IPS-15b (cell line): ENCODE results near the gene OR2S2.

Experiments
- H3K27me3 ChIP-seq: one replicate; pipeline ENCODE4 v1.6.1; 2013; ENCODE audit warnings: low read length; ENCODE audit not compliant: control insufficient read depth, insufficient read depth
- H3K36me3 ChIP-seq: one replicate; pipeline ENCODE4 v1.6.1; 2013; ENCODE audit warnings: low read length; ENCODE audit not compliant: control insufficient read depth, insufficient read depth
- H3K4me1 ChIP-seq: one replicate; pipeline ENCODE4 v1.6.1; 2013; ENCODE audit warnings: mild to moderate bottlenecking, low read length; ENCODE audit not compliant: control insufficient read depth, insufficient read depth
- H3K4me3 ChIP-seq: one replicate; pipeline ENCODE4 v1.5.1; 2013; ENCODE audit warnings: low read depth, low read length
- H3K9ac ChIP-seq: one replicate; pipeline ENCODE4 v1.6.1; 2013; ENCODE audit warnings: low read depth, mild to moderate bottlenecking, low read length
- H3K9me3 ChIP-seq: one replicate; pipeline ENCODE4 v1.6.1; 2013; ENCODE audit warnings: mild to moderate bottlenecking, low read length; ENCODE audit not compliant: control insufficient read depth, insufficient read depth

The OR2S2 gene

DNA sequence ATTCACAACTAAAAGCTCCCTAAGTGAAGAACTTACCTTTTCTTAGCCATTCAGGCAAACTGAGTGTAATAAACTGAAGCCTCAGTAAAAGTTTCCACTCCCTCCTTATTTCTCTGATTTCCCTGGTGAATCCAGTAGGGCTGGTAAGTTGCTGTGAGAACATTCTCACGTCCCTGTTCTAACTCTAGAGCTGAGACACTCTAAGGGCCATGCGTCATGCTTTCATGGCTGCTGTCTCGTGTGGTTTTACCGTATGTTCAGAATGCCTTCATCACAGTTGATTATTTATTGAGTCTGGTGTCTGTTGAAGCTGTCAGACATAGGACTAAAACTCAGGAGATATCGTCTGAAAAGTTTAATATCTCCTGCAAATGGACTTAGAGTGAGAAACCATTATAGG, 1.3 kb downstream of the OR2S2 start:
- no peaks in the 10 kb centered on the region for H3K9me3 ChIP-seq
- no peaks in the 10 kb centered on the region for H3K4me1 ChIP-seq
- no peaks in the 10 kb centered on the region for H3K36me3 ChIP-seq
- H3K27me3 ChIP-seq = peaks cover 21% of the 10 kb centered on the region
- no peak overlapping the region for H3K4me3 ChIP-seq
- no peak overlapping the region for H3K9ac ChIP-seq

- H3K36me3 ChIP-seq = no peaks in the 10 kb centered on the region
- no peak overlapping the region for H3K4me3 ChIP-seq
- H3K4me1 ChIP-seq = no peaks in the 10 kb centered on the region
- H3K9me3 ChIP-seq = no peaks in the 10 kb centered on the region
- peaks cover 13% of the 10 kb centered on the region for H3K27me3 ChIP-seq
- no peak overlapping the region for H3K9ac ChIP-seq
These were observed 2.9 kb downstream of the OR2S2 start for GRCh38 chr9:35954942-35955546.

- Histone ChIP-seq H3K9ac (no peak overlapping the region), H3K4me1 (peaks cover 2% of the 10 kb centered on the region)
These were observed 5.3 kb downstream of the OR2S2 start for GRCh38 chr9:35952526-35953191.

DNA sequence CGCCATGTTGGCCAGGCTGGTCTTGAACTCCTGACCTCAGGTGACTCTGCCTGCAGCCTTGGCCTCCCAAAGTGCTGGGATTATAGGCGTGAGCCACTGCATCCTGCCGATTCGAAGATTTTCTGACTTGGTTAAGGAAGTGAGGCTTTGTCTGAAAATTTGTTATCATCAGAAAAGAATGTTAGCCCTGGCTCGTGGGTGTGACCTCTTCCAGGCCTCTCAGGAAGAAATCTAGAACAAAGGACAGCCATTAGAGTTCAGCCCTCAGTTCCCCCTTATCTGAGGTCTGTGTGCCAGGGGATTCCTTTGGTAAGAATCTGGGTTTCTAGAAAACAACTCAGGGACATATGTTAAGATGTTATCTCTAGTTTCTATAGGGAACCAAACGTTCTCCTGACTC, 6.2 kb downstream of the OR2S2 start:
- H3K36me3 ChIP-seq = no peaks in the 10 kb centered on the region
- H3K27me3 ChIP-seq = peaks cover 3% of the 10 kb centered on the region
- H3K4me3 ChIP-seq = no peak overlapping the region
- no peaks in the 10 kb centered on the region for H3K9me3 ChIP-seq
- H3K4me1 ChIP-seq = peaks cover 2% of the 10 kb centered on the region
- no peak overlapping the region for H3K9ac ChIP-seq

More at GRCh38 chr9:35952526-35953191, 5.3 kb downstream of the OR2S2 start:
- no peak overlapping the region for H3K4me3 ChIP-seq
- H3K9me3 ChIP-seq = no peaks in the 10 kb centered on the region
- peaks cover 3% of the 10 kb centered on the region for H3K27me3 ChIP-seq
- H3K36me3 ChIP-seq = no peaks in the 10 kb centered on the region

GRCh38 chr9:35948901-35949318, 9.0 kb downstream of the OR2S2 start:
- Histone ChIP-seq H3K9ac (no peak overlapping the region), H3K9me3 (no peaks in the 10 kb centered on the region), H3K27me3 (peaks cover 18% of the 10 kb centered on the region), H3K36me3 (no peaks in the 10 kb centered on the region), H3K4me3 (no peak overlapping the region), H3K4me1 (peaks cover 2% of the 10 kb centered on the region)

- no peaks in the 10 kb centered on the region for H3K9me3 ChIP-seq
- peaks cover 2% of the 10 kb centered on the region for H3K4me1 ChIP-seq
- no peak overlapping the region for H3K4me3 ChIP-seq
- peaks cover 23% of the 10 kb centered on the region for H3K27me3 ChIP-seq
- no peaks in the 10 kb centered on the region for H3K36me3 ChIP-seq
- no peak overlapping the region for H3K9ac ChIP-seq
These were observed 9.5 kb downstream of the OR2S2 start for GRCh38 chr9:35948451-35948850.

- Histone ChIP-seq H3K9ac (no peak overlapping the region), H3K27me3 (peaks cover 47% of the 10 kb centered on the region), H3K4me3 (peak overlapping the region; percentile 43), H3K36me3 (no peaks in the 10 kb centered on the region), H3K9me3 (no peaks in the 10 kb centered on the region), H3K4me1 (peaks cover 2% of the 10 kb centered on the region)
These were observed 12.5 kb downstream of the OR2S2 start for GRCh38 chr9:35945341-35946018.

- Histone ChIP-seq H3K9ac (no peak overlapping the region), H3K36me3 (no peaks in the 10 kb centered on the region), H3K4me3 (no peak overlapping the region), H3K4me1 (peaks cover 2% of the 10 kb centered on the region), H3K9me3 (no peaks in the 10 kb centered on the region), H3K27me3 (peaks cover 50% of the 10 kb centered on the region)
These were observed 13.1 kb downstream of the OR2S2 start for GRCh38 chr9:35944841-35945240.

GRCh38 chr9:35944173-35944572, 13.8 kb downstream of the OR2S2 start:
- Histone ChIP-seq H3K9me3 (no peaks in the 10 kb centered on the region), H3K9ac (no peak overlapping the region), H3K27me3 (peaks cover 53% of the 10 kb centered on the region), H3K4me3 (no peak overlapping the region), H3K4me1 (peaks cover under 1% of the 10 kb centered on the region), H3K36me3 (no peaks in the 10 kb centered on the region)

DNA sequence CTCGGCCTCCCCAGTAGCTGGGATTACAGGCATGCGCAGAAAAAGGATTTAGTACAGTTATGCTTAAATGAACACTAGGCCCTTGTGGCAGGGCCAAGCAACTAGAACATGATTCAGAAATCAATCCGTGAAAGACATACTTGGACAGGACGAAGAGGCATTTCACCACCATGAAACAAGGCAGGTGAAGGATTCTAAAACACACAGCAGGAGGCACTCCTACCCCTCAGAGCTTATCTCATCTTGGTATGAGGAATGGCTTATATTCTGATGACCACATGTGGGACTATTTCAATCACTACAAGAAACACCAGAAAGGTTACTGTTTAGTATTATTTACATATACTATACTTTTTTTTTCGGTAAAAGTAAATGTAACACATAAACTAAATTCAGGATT, 15.7 kb downstream of the OR2S2 start:
- H3K4me3 ChIP-seq = no peak overlapping the region
- H3K36me3 ChIP-seq = no peaks in the 10 kb centered on the region
- no peak overlapping the region for H3K9ac ChIP-seq
- H3K4me1 ChIP-seq = no peaks in the 10 kb centered on the region
- H3K9me3 ChIP-seq = no peaks in the 10 kb centered on the region
- peaks cover 53% of the 10 kb centered on the region for H3K27me3 ChIP-seq

GRCh38 chr9:35940458-35941407, 17.2 kb downstream of the OR2S2 start:
- no peaks in the 10 kb centered on the region for H3K4me1 ChIP-seq
- no peaks in the 10 kb centered on the region for H3K9me3 ChIP-seq
- H3K4me3 ChIP-seq = no peak overlapping the region
- H3K36me3 ChIP-seq = no peaks in the 10 kb centered on the region
- peaks cover 53% of the 10 kb centered on the region for H3K27me3 ChIP-seq
- no peak overlapping the region for H3K9ac ChIP-seq
